HCT116 (cell line): ENCODE results near the gene TMEM235.

ENCODE experiments used
- ATF3 ChIP-seq: IDR thresholded peaks from 2 replicates; pipeline ENCODE4 v1.6.1; 2012
- CEBPB ChIP-seq: IDR thresholded peaks from 2 replicates; pipeline ENCODE4 v1.6.1; 2012; ENCODE audit warnings: low read depth
- CTCF ChIP-seq, 3 experiments: fragments of 200-600 bp in 1 of 3; sonication (generic) in 1 of 3; IDR thresholded peaks in 2 of 3; conservative IDR thresholded peaks in 1 of 3; 2 replicates each; pipeline ENCODE4 v1.5.1; 2012 to 2017; ENCODE audit warnings: low read depth in 2 of 3, low read length in 2 of 3, antibody characterized with exemption in 1 of 3, borderline replicate concordance in 1 of 3, control low read depth in 1 of 3, mild to moderate bottlenecking in 1 of 3, mixed read lengths in 1 of 3, mixed run types in 1 of 3, moderate library complexity in 1 of 3; ENCODE audit not compliant: insufficient read depth in 1 of 3
- EZH2 ChIP-seq: fragments of 200-600 bp; sonication (generic); IDR thresholded peaks from 2 replicates; pipeline ENCODE4 v1.6.1; 2017; ENCODE audit warnings: antibody characterized with exemption, mixed run types
- FOSL1 ChIP-seq: IDR thresholded peaks from 2 replicates; pipeline ENCODE4 v1.6.1; 2012; ENCODE audit warnings: low read depth
- POLR2A ChIP-seq: IDR thresholded peaks from 2 replicates; pipeline ENCODE4 v1.7.0; 2011; ENCODE audit warnings: borderline replicate concordance; ENCODE audit not compliant: insufficient read depth, insufficient read length; ENCODE audit errors: extremely low read depth
- TCF7L2 ChIP-seq: IDR thresholded peaks from 2 replicates; pipeline ENCODE4 v1.7.0; 2011; ENCODE audit warnings: borderline replicate concordance, inconsistent platforms; ENCODE audit not compliant: insufficient read depth, insufficient read length; ENCODE audit errors: extremely low read depth

- no peak for TF ChIP-seq CEBPB
- no peak for TF ChIP-seq POLR2A
- TF ChIP-seq FOSL1, result no peak
- no peak for TF ChIP-seq CTCF (IDR thresholded peaks at IDR 0.05 in 2 of 3, conservative IDR thresholded peaks at IDR 0.05 in 1 of 3; ENCODE audit: borderline replicate concordance in 1 of 3, insufficient read depth in 1 of 3, low read depth in 2 of 3, low read length in 2 of 3)
- no peak for TF ChIP-seq EZH2
- TF ChIP-seq ATF3, result no peak
- no peak for TF ChIP-seq TCF7L2
Observed at GRCh38 chr17:78182504-78182903, 48.9 kb upstream of the TMEM235 start.
